Measurements from ENCODE around the gene HTT. TPM values are rescaled to one million over a fixed set of nuclear protein-coding genes. Genes with fewer than 3 reads are reported as not detected.

HTT gene
- total RNA-seq, 4 donors from 2014 or later, result 31.1 to 48.6 (median 43.0) TPM

DNA sequence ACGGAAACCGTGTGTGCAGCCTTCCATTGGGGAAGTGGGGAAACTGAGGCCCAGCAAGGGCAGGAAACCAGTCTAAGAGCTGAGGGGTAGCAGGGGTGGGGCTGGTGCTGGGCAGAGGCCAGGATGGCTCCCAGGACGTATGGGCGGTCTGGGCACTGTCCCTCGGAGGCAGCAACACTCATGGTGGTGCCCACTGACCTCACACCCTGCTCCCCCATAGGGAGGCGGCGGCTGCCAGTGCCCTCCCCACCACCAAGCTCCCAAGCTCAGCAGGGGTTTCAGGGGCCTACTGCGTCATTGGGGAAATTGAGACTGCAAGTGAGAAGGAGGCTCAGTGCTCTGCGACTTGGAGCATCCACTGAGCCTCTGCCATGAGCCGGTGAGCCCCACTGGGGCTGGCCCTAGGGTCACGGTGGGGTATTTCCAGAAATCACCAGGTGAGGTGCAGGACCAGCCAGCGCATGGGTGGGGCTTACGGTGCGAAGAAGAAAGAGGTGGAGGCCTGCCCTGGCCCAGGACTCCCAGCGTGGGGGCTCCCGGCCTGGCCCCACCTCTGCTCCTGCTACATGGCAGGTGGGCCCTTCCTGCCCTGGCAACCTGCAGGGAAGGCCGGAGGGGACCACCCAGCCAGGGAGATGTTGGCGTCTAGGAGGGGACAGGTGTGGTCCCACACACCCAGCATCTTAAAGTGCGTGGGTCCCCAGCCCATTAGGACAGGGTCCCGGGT is 175.4 kb downstream of the HTT start:
- ATAC-seq, result no peak
- 100% methylated on average over 1 of the region's 20 CpGs; no CpG with 5 or more reads in 1 of the 2 donors for WGBS, 2 donors (ENCODE audit: low coverage in 1 of 2)
- no peak for TF ChIP-seq POLR2AphosphoS5 (IDR thresholded peaks at IDR 0.05)

DNA sequence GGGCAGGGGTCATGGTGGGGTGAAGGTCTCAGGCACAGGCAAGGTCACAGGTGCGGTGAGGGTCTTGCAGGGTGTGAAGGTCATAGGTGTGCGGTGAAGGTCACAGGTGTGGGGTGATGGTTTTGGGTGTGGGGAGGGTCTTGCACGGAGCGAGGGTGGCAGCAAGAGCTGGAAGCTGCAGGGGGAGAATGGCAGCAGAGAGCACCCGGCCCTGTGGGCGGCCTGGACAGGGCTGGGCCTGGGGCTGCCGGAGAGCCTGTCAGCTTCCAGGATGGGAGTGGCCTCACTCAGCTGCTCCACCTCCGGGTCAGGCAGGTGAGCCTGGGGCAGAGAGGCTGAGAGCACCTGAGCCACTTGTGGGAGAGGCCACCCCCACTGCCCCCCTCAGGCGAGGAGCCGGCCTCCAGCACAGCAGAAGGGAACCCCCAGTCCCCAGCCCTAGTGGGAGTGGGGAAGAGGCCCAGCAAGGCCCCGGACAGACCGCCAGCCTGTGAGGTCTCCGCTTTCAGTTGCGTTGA is 176.0 kb downstream of the HTT start:
- no peak for ATAC-seq
- Histone ChIP-seq H3K9me3 (no peaks in the 10 kb centered on the region), H3K27ac (no peak overlapping the region), H3K4me3 (no peak overlapping the region), H3K4me1 (peaks cover 0 to 7% (median 0%) of the 10 kb centered on the region in 3 donors), H3K36me3 (peaks cover 0 to 10% of the 10 kb centered on the region in 2 donors), H3K27me3 (no peaks in the 10 kb centered on the region)
- TF ChIP-seq, protein P1, sequence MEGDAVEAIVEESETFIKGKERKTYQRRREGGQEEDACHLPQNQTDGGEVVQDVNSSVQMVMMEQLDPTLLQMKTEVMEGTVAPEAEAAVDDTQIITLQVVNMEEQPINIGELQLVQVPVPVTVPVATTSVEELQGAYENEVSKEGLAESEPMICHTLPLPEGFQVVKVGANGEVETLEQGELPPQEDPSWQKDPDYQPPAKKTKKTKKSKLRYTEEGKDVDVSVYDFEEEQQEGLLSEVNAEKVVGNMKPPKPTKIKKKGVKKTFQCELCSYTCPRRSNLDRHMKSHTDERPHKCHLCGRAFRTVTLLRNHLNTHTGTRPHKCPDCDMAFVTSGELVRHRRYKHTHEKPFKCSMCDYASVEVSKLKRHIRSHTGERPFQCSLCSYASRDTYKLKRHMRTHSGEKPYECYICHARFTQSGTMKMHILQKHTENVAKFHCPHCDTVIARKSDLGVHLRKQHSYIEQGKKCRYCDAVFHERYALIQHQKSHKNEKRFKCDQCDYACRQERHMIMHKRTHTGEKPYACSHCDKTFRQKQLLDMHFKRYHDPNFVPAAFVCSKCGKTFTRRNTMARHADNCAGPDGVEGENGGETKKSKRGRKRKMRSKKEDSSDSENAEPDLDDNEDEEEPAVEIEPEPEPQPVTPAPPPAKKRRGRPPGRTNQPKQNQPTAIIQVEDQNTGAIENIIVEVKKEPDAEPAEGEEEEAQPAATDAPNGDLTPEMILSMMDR (IDR thresholded peaks at IDR 0.05), result no peak
- WGBS, 2 donors (ENCODE audit: low coverage in 1 of 2), result 69% methylated on average over 5 of the region's 14 CpGs; no CpG with 5 or more reads in 1 of the 2 donors

More for the DNA sequence above, 175.4 kb downstream of the HTT start:
- H3K9me3 ChIP-seq, result no peaks in the 10 kb centered on the region
- peaks cover 0 to 8% of the 10 kb centered on the region in 2 donors for H3K36me3 ChIP-seq
- no peaks in the 10 kb centered on the region for H3K27me3 ChIP-seq
- H3K4me3 ChIP-seq, result no peak overlapping the region
- no peak overlapping the region for H3K27ac ChIP-seq
- peaks cover 0 to 7% (median 0%) of the 10 kb centered on the region in 3 donors for H3K4me1 ChIP-seq

DNA sequence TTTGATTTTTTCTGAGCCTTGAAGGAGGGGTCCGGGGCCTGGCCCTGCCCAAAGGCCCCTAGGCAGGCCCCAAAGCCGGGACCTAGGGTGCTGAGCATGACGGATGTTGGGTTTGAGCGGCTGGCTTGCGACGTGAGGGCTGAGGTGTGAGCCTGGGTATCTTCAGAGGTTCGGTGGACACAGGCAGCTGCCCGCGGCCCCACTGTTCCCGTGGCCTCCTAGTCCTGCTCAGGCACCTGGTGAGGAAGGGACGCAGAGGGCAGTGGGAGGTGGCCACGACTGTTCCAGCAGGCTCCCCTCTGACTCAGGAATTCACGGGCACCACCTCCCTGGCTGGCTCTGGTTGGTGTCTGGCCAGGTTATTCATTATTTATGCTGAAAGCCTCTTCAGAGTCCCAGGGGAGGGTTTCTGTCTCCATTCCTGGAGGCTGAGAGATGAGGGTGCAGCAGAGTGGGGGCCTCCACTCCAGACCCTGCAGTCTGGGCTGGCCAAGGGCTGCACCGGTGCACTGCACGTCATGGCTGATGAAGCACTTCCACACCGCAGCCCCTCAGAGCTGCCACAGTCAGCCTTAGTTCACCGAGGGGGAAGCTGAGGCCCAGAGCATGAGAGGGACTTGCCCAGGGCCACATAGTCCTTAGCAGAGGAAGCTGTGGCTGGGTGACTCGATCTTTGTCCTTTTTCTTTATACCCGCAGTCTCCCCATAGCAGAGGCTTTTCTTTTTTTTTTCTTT is 176.6 kb downstream of the HTT start:
- 67 to 100% methylated on average over 1 to 11 of the region's 19 CpGs for WGBS, 2 donors (ENCODE audit: low coverage in 1 of 2)

DNA sequence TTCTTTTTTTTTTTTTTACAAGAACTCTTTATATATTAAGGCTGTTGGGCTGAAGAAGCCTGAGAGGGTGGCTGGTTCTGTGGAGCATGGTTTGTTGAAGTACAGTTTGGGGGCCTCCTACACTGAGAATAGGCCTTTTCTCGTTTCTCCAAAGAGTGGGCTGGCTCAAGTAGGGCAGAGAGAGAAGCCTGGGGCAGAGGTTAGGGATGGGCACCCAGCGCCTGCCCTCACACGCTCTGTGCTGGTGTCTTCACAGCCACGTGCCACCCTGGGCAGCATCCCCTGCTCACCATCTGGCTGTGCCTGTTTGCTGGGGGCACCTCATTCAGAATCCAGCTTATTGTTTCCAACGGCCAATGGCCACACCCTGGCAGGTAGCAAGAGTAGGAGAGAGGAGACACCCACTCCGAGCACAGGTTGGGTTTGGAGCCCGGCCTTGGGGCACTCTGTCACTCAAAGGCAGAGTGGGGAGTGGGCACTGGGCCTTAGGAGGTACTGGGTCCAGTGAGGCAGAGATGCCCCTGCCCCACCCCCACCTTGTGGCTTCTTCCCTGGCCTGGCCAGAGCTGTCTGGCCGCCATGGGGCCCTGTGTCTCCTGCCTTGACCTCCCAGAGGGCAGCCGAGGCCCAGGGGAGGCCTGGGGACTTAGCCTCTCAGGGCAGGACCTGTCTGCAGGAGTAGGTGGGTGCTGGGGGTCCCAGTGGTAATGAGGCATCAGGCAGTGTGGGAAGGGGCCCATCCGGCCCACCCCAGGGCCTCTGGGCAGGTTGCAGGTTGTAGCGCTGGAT is 177.4 kb downstream of the HTT start:
- no CpG with 5 or more reads among the region's 11 CpGs for WGBS, 2 donors (ENCODE audit: low coverage in 1 of 2)
- Histone ChIP-seq H3K27ac (no peak overlapping the region), H3K36me3 (peaks cover 0 to 19% of the 10 kb centered on the region in 2 donors), H3K9me3 (no peaks in the 10 kb centered on the region), H3K4me3 (no peak overlapping the region), H3K4me1 (peaks cover 0 to 7% (median 0%) of the 10 kb centered on the region in 3 donors), H3K27me3 (no peaks in the 10 kb centered on the region)
- TF ChIP-seq POLR2AphosphoS5 (IDR thresholded peaks at IDR 0.05) (no peak), POLR2A (IDR thresholded peaks at IDR 0.05) (no peak), EP300 (IDR thresholded peaks at IDR 0.05) (no peak)
- TF ChIP-seq, protein P1 (IDR thresholded peaks at IDR 0.05), result no peak
- no peak for ATAC-seq

More for the DNA sequence above, 176.6 kb downstream of the HTT start:
- TF ChIP-seq, protein P1 (IDR thresholded peaks at IDR 0.05), result no peak
- TF ChIP-seq POLR2AphosphoS5 (IDR thresholded peaks at IDR 0.05), result peak; percentile 19
- TF ChIP-seq POLR2A (IDR thresholded peaks at IDR 0.05), result no peak
- no peak for TF ChIP-seq EP300 (IDR thresholded peaks at IDR 0.05)
- Histone ChIP-seq H3K9me3 (no peaks in the 10 kb centered on the region), H3K27me3 (no peaks in the 10 kb centered on the region), H3K27ac (no peak overlapping the region), H3K4me3 (no peak overlapping the region), H3K4me1 (peaks cover 0 to 7% (median 0%) of the 10 kb centered on the region in 3 donors), H3K36me3 (peaks cover 0 to 16% of the 10 kb centered on the region in 2 donors)
- ATAC-seq, result no peak

DNA sequence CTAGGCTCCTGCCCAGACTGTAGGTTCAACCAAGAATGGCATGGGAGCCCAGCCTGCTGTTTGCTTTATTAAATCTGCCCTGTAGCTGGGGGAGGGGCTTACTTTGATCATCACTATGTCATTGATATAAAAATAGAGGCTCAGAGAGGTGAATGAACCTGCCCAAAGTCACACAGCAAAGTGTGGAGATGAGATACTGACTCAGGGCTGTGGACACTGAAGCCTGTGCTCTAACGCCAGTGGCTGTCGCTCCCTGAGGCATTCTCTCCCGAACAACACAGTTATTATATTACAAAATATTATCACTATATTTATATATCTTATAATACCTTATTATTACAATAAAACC is 178.0 kb downstream of the HTT start:
- ATAC-seq, result no peak
- no peak overlapping the region for H3K4me3 ChIP-seq
- H3K4me1 ChIP-seq, result peaks cover 0 to 7% (median 0%) of the 10 kb centered on the region in 3 donors
- no peak overlapping the region for H3K27ac ChIP-seq
- TF ChIP-seq EP300 (IDR thresholded peaks at IDR 0.05) (no peak), POLR2A (IDR thresholded peaks at IDR 0.05) (no peak), POLR2AphosphoS5 (IDR thresholded peaks at IDR 0.05) (no peak)
- TF ChIP-seq, protein P1 (IDR thresholded peaks at IDR 0.05), result no peak
- H3K27me3 ChIP-seq, result no peaks in the 10 kb centered on the region
- 91 to 96% methylated on average over 3 of the region's 3 CpGs for WGBS, 2 donors (ENCODE audit: low coverage in 1 of 2)
- no peaks in the 10 kb centered on the region for H3K9me3 ChIP-seq
- peaks cover 0 to 19% of the 10 kb centered on the region in 2 donors for H3K36me3 ChIP-seq
